AG20443 (cell line): ENCODE results near the gene KIF22.

ENCODE experiments used
- DNase-seq: peaks from one replicate; pipeline ENCODE4 v3.0.0; 2012; ENCODE audit warnings: low spot score, mixed read lengths

Gene KIF22

DNA sequence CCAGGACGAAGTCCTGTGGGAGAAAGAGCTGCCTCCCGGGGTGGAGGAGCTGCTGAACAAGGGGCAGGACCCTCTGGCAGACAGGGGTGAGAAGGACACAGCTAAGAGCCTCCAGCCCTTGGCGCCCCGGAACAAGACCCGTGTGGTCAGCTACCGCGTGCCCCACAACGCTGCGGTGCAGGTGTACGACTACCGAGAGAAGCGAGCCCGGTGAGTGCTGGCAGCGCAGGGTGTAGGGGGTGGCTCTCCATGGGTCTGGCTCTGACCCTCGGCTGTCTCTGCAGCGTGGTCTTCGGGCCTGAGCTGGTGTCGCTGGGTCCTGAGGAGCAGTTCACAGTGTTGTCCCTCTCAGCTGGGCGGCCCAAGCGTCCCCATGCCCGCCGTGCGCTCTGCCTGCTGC, 51.1 kb downstream of the KIF22 start:
- DNase-seq = no peak

DNA sequence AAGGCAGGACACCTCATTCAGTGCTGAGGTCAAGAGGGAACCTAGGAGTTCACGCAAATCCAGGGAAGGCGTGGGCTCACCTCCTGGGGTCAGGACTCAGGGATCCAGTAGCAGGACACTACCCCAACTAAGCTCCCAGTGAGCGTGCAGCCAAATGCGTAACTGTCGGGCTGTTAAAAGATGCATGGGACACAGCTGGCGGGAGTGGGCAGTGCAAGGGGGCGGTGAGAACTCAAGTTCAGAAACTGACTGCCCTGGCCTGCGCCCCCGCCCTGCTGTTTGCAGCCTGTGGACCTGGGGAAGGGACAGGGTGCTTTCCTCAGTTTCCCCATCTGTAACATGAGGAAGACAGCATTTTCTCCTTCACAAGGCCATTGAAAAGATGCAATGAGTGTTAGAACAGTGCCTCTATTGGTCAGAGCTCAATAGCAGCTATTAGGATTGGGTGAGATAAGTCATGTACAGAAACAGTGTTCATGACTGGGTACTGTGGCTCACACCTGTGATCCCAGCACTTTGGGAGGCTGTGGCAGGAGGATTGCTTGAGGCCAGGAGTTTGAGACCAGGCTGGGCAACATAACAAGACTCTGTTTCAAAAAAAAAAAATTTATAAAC, 52.3 kb downstream of the KIF22 start:
- no peak for DNase-seq

GRCh38 chr16:29843931-29844330, 53.4 kb downstream of the KIF22 start:
- DNase-seq = no peak

DNA sequence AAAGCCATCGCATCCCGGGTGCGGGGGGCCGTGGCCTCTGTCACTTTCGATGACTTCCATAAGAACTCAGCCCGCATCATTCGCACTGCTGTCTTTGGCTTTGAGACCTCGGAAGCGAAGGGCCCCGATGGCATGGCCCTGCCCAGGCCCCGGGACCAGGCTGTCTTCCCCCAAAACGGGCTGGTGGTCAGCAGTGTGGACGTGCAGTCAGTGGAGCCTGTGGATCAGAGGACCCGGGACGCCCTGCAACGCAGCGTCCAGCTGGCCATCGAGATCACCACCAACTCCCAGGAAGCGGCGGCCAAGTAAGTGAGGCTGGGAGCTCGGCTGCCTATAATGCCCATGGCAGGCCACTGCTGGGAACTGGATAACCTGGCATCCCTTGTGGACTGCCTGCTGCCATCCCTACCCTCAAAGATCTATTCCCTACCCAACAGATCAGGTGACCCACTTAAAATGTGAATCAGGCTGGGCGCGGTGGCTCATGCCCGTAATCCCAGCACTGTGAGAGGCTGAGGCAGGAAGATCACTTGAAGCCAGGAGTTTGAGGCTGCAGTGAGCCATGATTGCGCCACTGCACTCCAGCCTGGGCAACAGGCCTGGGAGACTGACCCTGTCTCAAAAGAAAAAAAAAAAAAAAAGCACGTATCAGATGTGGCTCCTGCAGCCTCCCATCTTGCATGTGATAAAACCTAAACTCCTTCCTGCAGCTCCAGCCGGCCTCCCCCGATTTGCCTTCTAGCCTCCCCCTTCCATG, 54.2 kb downstream of the KIF22 start:
- DNase-seq = no peak

GRCh38 chr16:29845656-29846055, 55.1 kb downstream of the KIF22 start:
- DNase-seq = no peak

GRCh38 chr16:29848420-29849297, 58.1 kb downstream of the KIF22 start:
- peak; percentile 79 for DNase-seq

DNA sequence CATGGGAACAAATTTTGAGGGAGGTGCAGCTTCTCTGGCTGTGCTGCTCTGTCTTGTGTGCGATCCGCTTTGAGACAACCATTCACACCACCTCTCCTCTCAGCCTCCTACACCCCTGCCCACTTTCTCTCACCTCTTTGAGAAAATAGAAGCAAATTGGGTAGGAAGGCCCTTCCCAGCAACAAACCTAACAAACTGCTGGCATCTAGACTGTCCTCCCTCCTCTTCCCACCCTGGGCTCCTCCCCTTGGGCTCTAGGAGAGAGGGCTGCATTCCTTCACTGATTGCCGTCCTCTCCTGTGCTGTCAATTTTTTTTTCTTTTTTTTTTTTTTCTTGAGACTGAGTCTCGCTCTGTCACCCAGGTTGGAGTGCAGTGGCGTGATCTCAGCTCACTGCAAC, 59.0 kb downstream of the KIF22 start:
- DNase-seq = no peak

DNA sequence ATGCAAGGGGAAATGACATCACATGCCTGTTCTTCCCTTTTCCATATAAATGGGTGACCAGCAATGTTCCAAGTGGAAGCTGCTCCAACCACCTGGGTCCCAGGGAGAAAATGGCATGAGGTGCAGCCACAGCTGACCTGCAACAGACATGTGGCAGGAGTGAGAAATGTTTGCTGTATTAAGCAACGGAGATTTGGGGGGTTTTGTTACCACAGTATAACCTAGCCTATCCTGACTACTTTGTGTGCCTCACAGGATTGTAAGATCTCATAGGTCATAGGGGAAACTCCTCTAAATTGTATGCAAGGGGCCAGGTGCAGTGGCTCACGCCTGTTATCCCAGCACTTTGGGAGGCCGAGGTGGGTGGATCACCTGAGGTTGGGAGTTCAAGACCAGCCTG, 60.4 kb downstream of the KIF22 start:
- no peak for DNase-seq

GRCh38 chr16:29852654-29853053, 62.1 kb downstream of the KIF22 start:
- DNase-seq = peak; percentile 58

GRCh38 chr16:29854520-29855100, 64.1 kb downstream of the KIF22 start:
- DNase-seq = no peak
